HepG2 (cell line): ENCODE results near the gene UTS2R. TPM values are rescaled to one million over a fixed set of nuclear protein-coding genes. Genes with fewer than 3 reads are reported as not detected.

ENCODE experiments used
- ATAC-seq: fragments of 200-7000 bp; cut with Tn5 transposase; 3 replicates; pipeline ENCODE4 v1.9.1; 2020; ENCODE audit warnings: mild to moderate bottlenecking, moderate library complexity
- BruUV-seq: library from RNA; stranded (reverse); fragments of 400-500 nt; replicated peaks from 2 replicates; lab custom pipeline; 2021; lab: Mats Ljungman, UMichigan
- CTCF ChIA-PET: fragments of 300-600 bp; formaldehyde crosslinking; extraction: SDS; loops from one replicate; lab custom pipeline; 2021; ENCODE audit warnings: low total read pairs, inconsistent platforms, low intra/inter-chr PET ratio; lab: Yijun Ruan, JAX
- POLR2A ChIA-PET: fragments of 350-600 bp; sonication (Branson Sonifier 250); formaldehyde crosslinking; loops from one replicate; lab custom pipeline; 2020; ENCODE audit warnings: antibody characterized with exemption, inconsistent platforms; lab: Yijun Ruan, JAX
- DNase-seq: peaks from one replicate; pipeline ENCODE4 v3.0.0-alpha.2; 2015; ENCODE audit warnings: low spot score
- FAIRE-seq: peaks from 3 replicates; lab custom pipeline; 2011; peaks lifted over from hg19 to GRCh38; lab: Jason Lieb, UNC
- H2AFZ ChIP-seq: one replicate; pipeline ENCODE4 v1.6.1; 2011; ENCODE audit warnings: low read length, inconsistent platforms
- H3K27ac ChIP-seq: fragments of 300-600 bp; 3 replicates; pipeline ENCODE4 v1.8.0; 2011; ENCODE audit warnings: mixed run types, mild to moderate bottlenecking, mixed read lengths, low read length, inconsistent platforms; ENCODE audit not compliant: insufficient read depth; ENCODE audit errors: extremely low read length
- H3K27me3 ChIP-seq, 2 experiments: fragments of 200-600 bp in 1 of 2; 2 replicates in 1 of 2; 3 replicates in 1 of 2; pipeline versions ENCODE4 v1.6.0 to v1.8.0; 2011; ENCODE audit warnings: low read length in 2 of 2, mild to moderate bottlenecking in 2 of 2, moderate library complexity in 2 of 2, inconsistent platforms in 1 of 2; ENCODE audit not compliant: insufficient read depth in 2 of 2, control insufficient read depth in 1 of 2
- H3K36me3 ChIP-seq, 2 experiments: fragments of 200-600 bp in 1 of 2; replicated peaks in 1 of 2; 2 replicates in 1 of 2; 3 replicates in 1 of 2; pipeline versions ENCODE4 v1.5.1 to v1.8.0; 2011; ENCODE audit warnings: low read length in 2 of 2, inconsistent platforms in 1 of 2; ENCODE audit not compliant: insufficient read depth in 2 of 2, control insufficient read depth in 1 of 2
- H3K4me1 ChIP-seq: 2 replicates; pipeline ENCODE4 v1.5.1; 2012; ENCODE audit warnings: low read length, inconsistent platforms; ENCODE audit not compliant: insufficient read depth
- H3K4me2 ChIP-seq: 2 replicates; pipeline ENCODE4 v1.6.0; 2011; ENCODE audit warnings: low read depth, low read length, inconsistent platforms
- H3K4me3 ChIP-seq, 3 experiments: fragments of 200-600 bp in 1 of 3; sonication (generic), shearing (Covaris generic) in 1 of 3; replicated peaks in 1 of 3; 2 replicates each; pipeline ENCODE4 v1.5.1; 2011 to 2016; ENCODE audit warnings: low read length in 3 of 3, inconsistent platforms in 2 of 3, low read depth in 2 of 3, mild to moderate bottlenecking in 2 of 3, control low read depth in 1 of 3, mixed read lengths in 1 of 3; ENCODE audit not compliant: insufficient read depth in 1 of 3
- H3K79me2 ChIP-seq: one replicate; pipeline ENCODE4 v1.6.1; 2011; ENCODE audit warnings: low read length, inconsistent platforms; ENCODE audit not compliant: insufficient read depth
- H3K9ac ChIP-seq: 2 replicates; pipeline ENCODE4 v1.6.0; 2011; ENCODE audit warnings: mild to moderate bottlenecking, low read depth, low read length, inconsistent platforms; ENCODE audit not compliant: insufficient read depth
- H3K9me3 ChIP-seq: 2 replicates; pipeline ENCODE4 v1.5.1; 2012; ENCODE audit warnings: mild to moderate bottlenecking, low read length
- H4K20me1 ChIP-seq: 2 replicates; pipeline ENCODE4 v1.6.0; 2011; ENCODE audit warnings: inconsistent platforms, mild to moderate bottlenecking, low read length, moderate library complexity; ENCODE audit not compliant: insufficient read depth
- ARHGAP35 ChIP-seq: sonication (generic); formaldehyde crosslinking; IDR thresholded peaks from 2 replicates; pipeline ENCODE4 v1.9.0; 2022; ENCODE audit warnings: mild to moderate bottlenecking, inconsistent platforms, moderate library complexity, missing genetic modification reagents, borderline replicate concordance
- FOSL1 ChIP-seq: sonication (generic); formaldehyde crosslinking; IDR thresholded peaks from 2 replicates; pipeline ENCODE4 v1.9.0; 2021; ENCODE audit warnings: missing genetic modification reagents, borderline replicate concordance
- GTF2F1 ChIP-seq: fragments of 150-350 bp; IDR thresholded peaks from 2 replicates; pipeline ENCODE4 v1.6.1; 2014; ENCODE audit warnings: low read length
- HDAC1 ChIP-seq: sonication (generic); formaldehyde crosslinking; IDR thresholded peaks from 2 replicates; pipeline ENCODE4 v1.5.1; 2020; ENCODE audit warnings: mild to moderate bottlenecking, missing genetic modification reagents
- POLR2A ChIP-seq, 2 experiments: IDR thresholded peaks; 2 replicates each; pipeline ENCODE4 v1.6.1; 2011; ENCODE audit warnings: low read depth in 2 of 2, low read length in 2 of 2, mild to moderate bottlenecking in 1 of 2, moderate library complexity in 1 of 2; ENCODE audit not compliant: insufficient read depth in 1 of 2
- SAP130 ChIP-seq: IDR thresholded peaks from 2 replicates; pipeline ENCODE4 v1.6.1; 2016; ENCODE audit warnings: low read depth
- SIX1 ChIP-seq: sonication (generic); formaldehyde crosslinking; IDR thresholded peaks from 2 replicates; pipeline ENCODE4 v1.4.0; 2020; ENCODE audit warnings: missing genetic modification reagents, borderline replicate concordance
- SRSF1 ChIP-seq: fragments of 200-400 bp; formaldehyde crosslinking; optimal IDR thresholded peaks from 2 replicates; pipeline ENCODE3; 2017; ENCODE audit warnings: mild to moderate bottlenecking, low read depth, low read length, moderate library complexity
- ZBTB42 ChIP-seq: sonication (generic); formaldehyde crosslinking; IDR thresholded peaks from 2 replicates; pipeline ENCODE4 v1.5.0; 2020; ENCODE audit warnings: mild to moderate bottlenecking, missing genetic modification reagents
- ZFYVE20 ChIP-seq: sonication (generic); formaldehyde crosslinking; IDR thresholded peaks from 2 replicates; pipeline ENCODE4 v1.8.0; 2023; ENCODE audit warnings: low read depth, mild to moderate bottlenecking, moderate library complexity, missing genetic modification reagents, borderline replicate concordance
- ZNF546 ChIP-seq: sonication (generic); formaldehyde crosslinking; conservative IDR thresholded peaks from 2 replicates; pipeline ENCODE4 v1.8.1; 2023; ENCODE audit warnings: mild to moderate bottlenecking, missing genetic modification reagents
- ZNF670 ChIP-seq: sonication (generic); formaldehyde crosslinking; IDR thresholded peaks from 2 replicates; pipeline ENCODE4 v1.8.0; 2022; ENCODE audit warnings: mild to moderate bottlenecking, missing genetic modification reagents, borderline replicate concordance
- ZNF75D ChIP-seq: sonication (generic); formaldehyde crosslinking; IDR thresholded peaks from 2 replicates; pipeline ENCODE4 v1.8.1; 2023; ENCODE audit warnings: missing genetic modification reagents, mild to moderate bottlenecking, borderline replicate concordance
- ZNF773 ChIP-seq: sonication (generic); formaldehyde crosslinking; IDR thresholded peaks from 2 replicates; pipeline ENCODE4 v1.4.0; 2020; ENCODE audit warnings: missing genetic modification reagents, borderline replicate concordance
- ZNF782 ChIP-seq: sonication (generic); formaldehyde crosslinking; IDR thresholded peaks from 2 replicates; pipeline ENCODE4 v1.4.0; 2020; ENCODE audit warnings: missing genetic modification reagents, mild to moderate bottlenecking, borderline replicate concordance
- ZSCAN22 ChIP-seq: sonication (generic); formaldehyde crosslinking; IDR thresholded peaks from 2 replicates; pipeline ENCODE4 v1.4.0; 2020; ENCODE audit warnings: mild to moderate bottlenecking, missing genetic modification reagents
- WGBS: methylation state at CpG from one replicate; pipeline ENCODE4 v1.1.6; 2017; ENCODE audit warnings: low lambda C conversion rate; 5-methylcytosine and 5-hydroxymethylcytosine counted together
- in situ Hi-C: cut with HindIII; loops from 2 replicates; pipeline ENCODE4 v1.10.0; 2017; ENCODE audit warnings: low pct_unique_long_range_greater_than_20kb; ENCODE audit not compliant: extremely low pct_ligation_motif_present
- intact Hi-C: fragments of 100-400 bp; cut with micrococcal nuclease; formaldehyde crosslinking; loops from one replicate; pipeline ENCODE4 v1.10.0; 2022; ENCODE audit not compliant: unreplicated experiment
- polyA plus RNA-seq, 8 experiments: library from polyadenylated mRNA; depleted of rRNA in 3 of 8; stranded (reverse) in 7 of 8; unstranded in 1 of 8; fragments of >200 nt; fragmentation: Illumina TruSeq in 4 of 8; extraction: Trizol in 4 of 8; gene quantifications; 2 replicates each; pipeline versions ENCODE4 v1.2.1 to v1.2.3, GENCODE V29; 2011 to 2016; ENCODE audit warnings: low read depth in 4 of 8, missing spikeins in 1 of 8, mixed read lengths in 1 of 8; ENCODE audit not compliant: insufficient read depth in 1 of 8
- total RNA-seq, 5 experiments: library from RNA; depleted of rRNA; stranded (reverse); fragments of >200 nt; fragmentation: Illumina TruSeq; extraction: Trizol; gene quantifications; 2 replicates each; pipeline ENCODE4 v1.2.3, GENCODE V29; 2016; ENCODE audit warnings: low read depth in 1 of 5
- TF ChIP-seq, protein P1 (sequence below): sonication (generic); formaldehyde crosslinking; IDR thresholded peaks from 2 replicates; pipeline ENCODE4 v1.5.1; 2020; ENCODE audit warnings: mild to moderate bottlenecking, missing genetic modification reagents, moderate library complexity
- TF ChIP-seq, protein P2 (sequence below): sonication (generic); formaldehyde crosslinking; IDR thresholded peaks from 2 replicates; pipeline ENCODE4 v1.9.0; 2021; ENCODE audit warnings: missing genetic modification reagents, mild to moderate bottlenecking, borderline replicate concordance

Gene UTS2R
- total and polyA plus RNA-seq, 2 of the 13 experiments (the other 11 are each of a cell fraction or from before 2014, with no cell fraction given), result 0.13 to 0.15 TPM

DNA sequence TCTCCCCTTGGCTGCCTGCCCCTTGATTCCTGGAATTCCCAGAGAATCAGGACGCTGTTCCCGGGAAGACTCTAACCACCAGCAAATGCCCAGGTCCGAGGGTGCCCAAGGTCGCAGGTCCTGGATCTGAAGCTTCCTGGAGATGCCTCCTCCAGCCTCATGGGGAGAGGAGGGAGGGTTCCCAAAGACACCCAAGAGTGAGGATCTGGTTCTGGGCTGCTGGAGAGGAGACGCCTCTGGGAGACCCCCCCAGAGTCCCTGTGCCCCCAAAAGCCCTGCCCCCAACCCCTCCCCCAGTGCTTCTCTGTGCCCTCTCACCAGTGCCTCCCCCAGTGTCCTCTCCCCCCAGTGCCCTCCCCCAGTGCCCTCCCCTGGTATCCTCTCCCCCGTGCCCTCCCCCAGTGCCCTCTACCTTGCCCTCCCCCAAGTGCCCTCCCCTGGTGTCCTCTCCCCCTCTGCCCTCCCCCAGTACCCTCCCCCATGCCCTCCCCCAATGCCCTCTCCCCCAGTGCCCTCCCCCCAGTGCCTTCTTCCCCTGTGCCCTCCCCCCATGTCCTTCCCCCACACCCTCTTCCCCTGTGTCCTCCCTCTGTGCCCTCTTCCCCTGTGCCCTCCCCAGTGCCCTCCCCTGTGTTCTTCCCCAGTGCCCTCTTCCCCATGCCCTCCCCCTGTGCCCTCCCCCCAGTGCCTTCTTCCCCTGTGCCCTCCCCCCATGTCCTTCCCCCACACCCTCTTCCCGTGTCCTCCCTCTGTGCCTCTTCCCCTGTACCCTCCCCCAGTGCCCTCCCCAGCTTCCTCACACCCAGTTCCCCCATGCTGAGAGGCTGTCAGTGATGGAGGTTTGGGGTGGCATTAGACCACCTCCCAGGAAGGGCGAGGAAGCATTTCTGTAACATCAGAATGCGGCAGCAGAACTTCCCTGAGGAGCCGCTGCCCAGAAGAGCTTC is 31.7 kb upstream of the UTS2R start:
- peak overlapping the region; percentile 72 for H3K27ac ChIP-seq
- intact Hi-C loops, result loop anchor here (5.0 to 10.0 kb wide), 2 partner anchors 38 to 175 kb away; partner anchors contain the start of gene FOXK2
- TF ChIP-seq ZFYVE20 (CRISPR knock-in tag) (no peak), SAP130 (CRISPR knock-in tag) (no peak), SRSF1 (peak; percentile 49), ZNF670 (no peak), ZNF782 (CRISPR knock-in tag) (no peak), ZSCAN22 (no peak), GTF2F1 (no peak), ZBTB42 (no peak), ARHGAP35 (CRISPR knock-in tag) (no peak), POLR2A (IDR thresholded peaks at IDR 0.05; ENCODE audit: insufficient read depth in 1 of 2, low read depth in 2 of 2, low read length in 2 of 2) (peak in 1 of 2 experiments; percentile 2; a peak in 1 of 4 replicates), FOSL1 (CRISPR knock-in tag) (no peak), ZNF75D (0 out of 2 replicates have a peak, but pooled peaks have one; percentile 25), ZNF773 (CRISPR knock-in tag) (no peak), HDAC1 (CRISPR knock-in tag) (no peak), ZNF546 (CRISPR knock-in tag) (no peak), SIX1 (CRISPR knock-in tag) (no peak)
- TF ChIP-seq, protein P1, sequence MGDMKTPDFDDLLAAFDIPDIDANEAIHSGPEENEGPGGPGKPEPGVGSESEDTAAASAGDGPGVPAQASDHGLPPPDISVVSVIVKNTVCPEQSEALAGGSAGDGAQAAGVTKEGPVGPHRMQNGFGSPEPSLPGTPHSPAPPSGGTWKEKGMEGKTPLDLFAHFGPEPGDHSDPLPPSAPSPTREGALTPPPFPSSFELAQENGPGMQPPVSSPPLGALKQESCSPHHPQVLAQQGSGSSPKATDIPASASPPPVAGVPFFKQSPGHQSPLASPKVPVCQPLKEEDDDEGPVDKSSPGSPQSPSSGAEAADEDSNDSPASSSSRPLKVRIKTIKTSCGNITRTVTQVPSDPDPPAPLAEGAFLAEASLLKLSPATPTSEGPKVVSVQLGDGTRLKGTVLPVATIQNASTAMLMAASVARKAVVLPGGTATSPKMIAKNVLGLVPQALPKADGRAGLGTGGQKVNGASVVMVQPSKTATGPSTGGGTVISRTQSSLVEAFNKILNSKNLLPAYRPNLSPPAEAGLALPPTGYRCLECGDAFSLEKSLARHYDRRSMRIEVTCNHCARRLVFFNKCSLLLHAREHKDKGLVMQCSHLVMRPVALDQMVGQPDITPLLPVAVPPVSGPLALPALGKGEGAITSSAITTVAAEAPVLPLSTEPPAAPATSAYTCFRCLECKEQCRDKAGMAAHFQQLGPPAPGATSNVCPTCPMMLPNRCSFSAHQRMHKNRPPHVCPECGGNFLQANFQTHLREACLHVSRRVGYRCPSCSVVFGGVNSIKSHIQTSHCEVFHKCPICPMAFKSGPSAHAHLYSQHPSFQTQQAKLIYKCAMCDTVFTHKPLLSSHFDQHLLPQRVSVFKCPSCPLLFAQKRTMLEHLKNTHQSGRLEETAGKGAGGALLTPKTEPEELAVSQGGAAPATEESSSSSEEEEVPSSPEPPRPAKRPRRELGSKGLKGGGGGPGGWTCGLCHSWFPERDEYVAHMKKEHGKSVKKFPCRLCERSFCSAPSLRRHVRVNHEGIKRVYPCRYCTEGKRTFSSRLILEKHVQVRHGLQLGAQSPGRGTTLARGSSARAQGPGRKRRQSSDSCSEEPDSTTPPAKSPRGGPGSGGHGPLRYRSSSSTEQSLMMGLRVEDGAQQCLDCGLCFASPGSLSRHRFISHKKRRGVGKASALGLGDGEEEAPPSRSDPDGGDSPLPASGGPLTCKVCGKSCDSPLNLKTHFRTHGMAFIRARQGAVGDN, result peak; percentile 30
- TF ChIP-seq, protein P2, sequence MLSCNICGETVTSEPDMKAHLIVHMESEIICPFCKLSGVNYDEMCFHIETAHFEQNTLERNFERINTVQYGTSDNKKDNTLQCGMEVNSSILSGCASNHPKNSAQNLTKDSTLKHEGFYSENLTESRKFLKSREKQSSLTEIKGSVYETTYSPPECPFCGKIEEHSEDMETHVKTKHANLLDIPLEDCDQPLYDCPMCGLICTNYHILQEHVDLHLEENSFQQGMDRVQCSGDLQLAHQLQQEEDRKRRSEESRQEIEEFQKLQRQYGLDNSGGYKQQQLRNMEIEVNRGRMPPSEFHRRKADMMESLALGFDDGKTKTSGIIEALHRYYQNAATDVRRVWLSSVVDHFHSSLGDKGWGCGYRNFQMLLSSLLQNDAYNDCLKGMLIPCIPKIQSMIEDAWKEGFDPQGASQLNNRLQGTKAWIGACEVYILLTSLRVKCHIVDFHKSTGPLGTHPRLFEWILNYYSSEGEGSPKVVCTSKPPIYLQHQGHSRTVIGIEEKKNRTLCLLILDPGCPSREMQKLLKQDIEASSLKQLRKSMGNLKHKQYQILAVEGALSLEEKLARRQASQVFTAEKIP, result no peak

More for the DNA sequence above, 31.7 kb upstream of the UTS2R start:
- Histone ChIP-seq H2AFZ (no peak overlapping the region), H3K79me2 (peaks cover 12% of the 10 kb centered on the region), H3K36me3 (no peaks in the 10 kb centered on the region), H3K9ac (peak overlapping the region; percentile 75), H3K4me1 (peaks cover 81% of the 10 kb centered on the region), H4K20me1 (no peaks in the 10 kb centered on the region), H3K4me3 (peak overlapping the region; percentile 48 to 69 (median 56)), H3K4me2 (peak overlapping the region; percentile 90), H3K9me3 (no peaks in the 10 kb centered on the region), H3K27me3 (no peaks in the 10 kb centered on the region)
- DNase-seq, result no peak
- WGBS, result 60% methylated on average over 10 of the region's 10 CpGs
- ATAC-seq, result no peak
- in situ Hi-C loops, result no loop called here
- CTCF ChIA-PET, result no interaction called here
- FAIRE-seq, result no peak
- POLR2A ChIA-PET, result interaction anchor here (1.0 to 20.8 kb wide), 7 partner anchors 9 to 40 kb away, joined by 4 to 270 read pairs (median 4); partner anchors contain the start of gene CD7
- BruUV-seq, result no TSS peak
